Immature natural killer cell (primary cell): ENCODE measurements around the gene PRKAB1. TPM values are rescaled to one million over a fixed set of nuclear protein-coding genes. Genes with fewer than 3 reads are reported as not detected.

ENCODE experiments used
- DNase-seq, 3 donors: peaks; one replicate each; pipeline ENCODE4 v3.0.0; 2022; ENCODE audit warnings: mixed read lengths in 1 of 3
- H3K27ac Mint-ChIP-seq, 6 donors: one replicate each; pipeline ENCODE4 v1.8.0; 2020; ENCODE audit warnings: mixed read lengths in 6 of 6, mild to moderate bottlenecking in 5 of 6, inconsistent platforms in 4 of 6, moderate library complexity in 3 of 6
- H3K27me3 Mint-ChIP-seq, 3 donors: one replicate each; pipeline ENCODE4 v1.8.0; 2020 to 2021; ENCODE audit warnings: low read depth in 3 of 3, mild to moderate bottlenecking in 3 of 3, mixed read lengths in 3 of 3, moderate library complexity in 3 of 3, inconsistent platforms in 1 of 3
- H3K36me3 Mint-ChIP-seq, 3 donors: one replicate each; pipeline ENCODE4 v1.8.0; 2020; ENCODE audit warnings: mixed read lengths in 3 of 3, inconsistent platforms in 2 of 3, mild to moderate bottlenecking in 2 of 3
- H3K4me1 Mint-ChIP-seq, 2 donors: one replicate each; pipeline ENCODE4 v1.8.0; 2020; ENCODE audit warnings: inconsistent platforms in 2 of 2, mild to moderate bottlenecking in 2 of 2, mixed read lengths in 2 of 2, moderate library complexity in 1 of 2
- H3K4me3 Mint-ChIP-seq, 5 donors: one replicate each; pipeline ENCODE4 v1.8.0; 2020; ENCODE audit warnings: mild to moderate bottlenecking in 5 of 5, mixed read lengths in 5 of 5, inconsistent platforms in 3 of 5, moderate library complexity in 3 of 5
- H3K9me3 Mint-ChIP-seq, 6 donors: one replicate each; pipeline ENCODE4 v1.8.0; 2020; ENCODE audit warnings: mild to moderate bottlenecking in 6 of 6, mixed read lengths in 6 of 6, inconsistent platforms in 4 of 6, moderate library complexity in 3 of 6
- polyA plus RNA-seq, 3 donors: library from polyadenylated mRNA; unstranded; fragments of 300-500 nt; fragmentation: Illumina TruSeq; gene quantifications; one replicate each; pipeline ENCODE4 v1.2.3, GENCODE V29; 2021

PRKAB1 gene
- polyA plus RNA-seq, 3 donors from 2014 or later = 35.8 to 48.5 (median 46.8) TPM

GRCh38 chr12:119682639-119683252, 14.8 kb downstream of the PRKAB1 start:
- no peaks in the 10 kb centered on the region for H3K27me3 Mint-ChIP-seq
- DNase-seq = no peak
- peaks cover 2 to 16% of the 10 kb centered on the region in 2 donors for H3K4me1 Mint-ChIP-seq
- no peaks in the 10 kb centered on the region for H3K9me3 Mint-ChIP-seq
- H3K36me3 Mint-ChIP-seq = peaks cover 15 to 26% (median 23%) of the 10 kb centered on the region in 3 donors
- H3K4me3 Mint-ChIP-seq = no peak overlapping the region
- H3K27ac Mint-ChIP-seq = peak overlapping the region; percentile 35 to 85 (median 69)

DNA sequence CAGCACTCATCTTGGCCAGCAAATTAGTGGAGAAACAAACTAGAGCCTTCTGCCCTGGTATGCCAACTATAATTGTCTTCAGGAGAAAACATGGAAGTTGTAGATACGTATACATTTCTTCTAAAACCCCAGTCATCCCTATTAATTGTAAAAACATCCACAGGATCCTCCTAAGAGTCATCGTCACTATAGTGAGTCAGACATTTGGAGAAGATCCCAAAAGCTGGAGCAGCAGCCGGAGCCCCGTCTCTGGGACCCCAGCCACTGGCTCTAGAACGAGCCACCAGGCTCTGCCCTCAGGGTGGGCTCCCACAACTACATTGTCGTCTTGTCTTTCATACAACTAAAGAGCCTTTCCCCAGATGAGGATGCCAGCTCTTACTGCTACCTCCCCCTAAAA, 15.5 kb downstream of the PRKAB1 start:
- Mint-ChIP-seq H3K27me3 (no peaks in the 10 kb centered on the region), H3K27ac (peak overlapping the region in 1 of 6 donors; percentile 70), H3K4me1 (peaks cover 2 to 16% of the 10 kb centered on the region in 2 donors)

DNA sequence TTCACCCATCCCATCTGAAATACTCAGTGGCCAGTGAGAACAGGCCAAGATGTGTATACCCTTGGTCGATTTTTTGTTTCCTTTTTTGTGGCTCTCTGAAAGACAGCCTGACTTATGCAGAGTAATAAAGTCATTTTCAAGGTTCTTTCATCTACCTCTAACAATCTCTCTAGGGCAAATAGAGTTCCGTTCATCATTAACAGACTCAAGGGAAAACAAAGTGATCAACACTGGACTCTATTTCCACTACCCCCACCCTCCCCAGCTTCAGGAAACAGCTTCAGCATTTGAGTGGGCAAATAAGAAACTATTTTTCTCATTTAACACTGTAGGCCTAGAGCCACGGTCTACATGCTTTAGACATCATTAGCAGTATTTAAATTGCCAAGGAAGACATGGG, 15.9 kb downstream of the PRKAB1 start:
- Mint-ChIP-seq H3K27me3 (no peaks in the 10 kb centered on the region), H3K4me3 (no peak overlapping the region), H3K9me3 (no peaks in the 10 kb centered on the region), H3K4me1 (peaks cover 2 to 16% of the 10 kb centered on the region in 2 donors), H3K36me3 (peaks cover 13 to 15% (median 15%) of the 10 kb centered on the region in 3 donors), H3K27ac (no peak overlapping the region)
- no peak for DNase-seq

More for the DNA sequence above, 15.5 kb downstream of the PRKAB1 start:
- H3K36me3 Mint-ChIP-seq = peaks cover 14 to 19% (median 18%) of the 10 kb centered on the region in 3 donors
- H3K4me3 Mint-ChIP-seq = no peak overlapping the region
- DNase-seq = no peak
- H3K9me3 Mint-ChIP-seq = no peaks in the 10 kb centered on the region

DNA sequence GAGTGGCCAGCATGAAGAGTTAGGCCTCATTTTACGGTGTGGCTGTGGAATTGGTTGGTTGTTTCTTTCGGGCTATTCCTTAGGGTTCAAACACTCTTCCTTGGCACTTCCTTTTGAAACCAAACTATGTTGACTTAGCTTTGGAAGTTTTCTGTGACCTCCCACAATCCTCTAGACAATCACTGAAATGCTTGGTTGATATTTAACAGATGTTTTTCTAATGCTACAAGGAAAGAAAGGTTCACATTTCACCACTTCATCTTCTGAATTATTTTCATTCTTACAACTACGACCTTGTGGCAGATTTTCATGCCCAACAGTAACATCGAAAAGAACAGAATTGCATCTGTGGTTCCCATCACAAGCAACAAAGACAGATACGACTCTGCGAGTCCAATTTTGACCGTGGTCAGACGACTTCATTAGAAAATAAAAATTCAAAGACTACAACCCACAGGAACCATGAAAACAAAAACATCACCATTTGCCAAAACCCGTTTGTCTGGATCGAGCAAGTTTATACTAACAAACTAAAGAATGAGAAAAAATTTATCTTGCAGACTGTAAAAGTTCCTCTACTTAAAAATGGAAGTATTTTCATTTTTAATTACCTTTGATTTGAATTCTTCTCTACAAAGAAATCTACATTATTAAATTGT, 16.9 kb downstream of the PRKAB1 start:
- H3K27ac Mint-ChIP-seq = peak overlapping the region in 1 of 6 donors; percentile 19
- peaks cover 7 to 9% (median 9%) of the 10 kb centered on the region in 3 donors for H3K36me3 Mint-ChIP-seq
- peaks cover 2 to 16% of the 10 kb centered on the region in 2 donors for H3K4me1 Mint-ChIP-seq
- peaks cover 0 to 1% (median 0%) of the 10 kb centered on the region in 3 donors for H3K27me3 Mint-ChIP-seq
- no peak overlapping the region for H3K4me3 Mint-ChIP-seq
- DNase-seq = no peak
- H3K9me3 Mint-ChIP-seq = no peaks in the 10 kb centered on the region

- no peak overlapping the region for H3K27ac Mint-ChIP-seq
- peaks cover 2 to 16% of the 10 kb centered on the region in 2 donors for H3K4me1 Mint-ChIP-seq
- H3K4me3 Mint-ChIP-seq = no peak overlapping the region
- DNase-seq = no peak
- H3K9me3 Mint-ChIP-seq = no peaks in the 10 kb centered on the region
- peaks cover 0 to 1% (median 0%) of the 10 kb centered on the region in 3 donors for H3K27me3 Mint-ChIP-seq
- H3K36me3 Mint-ChIP-seq = peaks cover 3 to 9% (median 4%) of the 10 kb centered on the region in 3 donors
These were observed 17.4 kb downstream of the PRKAB1 start for GRCh38 chr12:119685375-119685774.

DNA sequence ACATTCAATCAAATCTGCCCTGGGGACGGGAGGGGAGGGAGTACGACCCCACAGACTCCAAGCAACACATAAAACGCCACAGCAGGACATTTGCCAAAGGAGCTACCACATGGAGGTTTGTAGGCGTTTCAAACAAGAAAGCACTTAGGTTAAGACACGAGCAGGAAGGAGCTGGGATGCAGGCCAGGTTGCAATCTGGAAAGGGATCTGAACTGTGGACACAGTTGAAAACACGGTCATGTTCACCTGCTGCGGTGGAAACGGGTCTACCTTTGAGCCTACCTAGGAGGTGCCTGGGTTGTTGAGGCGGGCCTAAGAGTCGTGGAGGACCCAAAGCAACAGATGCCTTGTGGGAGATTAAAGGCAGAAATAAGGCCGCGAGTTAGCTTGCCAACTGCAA, 18.4 kb downstream of the PRKAB1 start:
- Mint-ChIP-seq H3K36me3 (peaks cover 0 to 9% (median 3%) of the 10 kb centered on the region in 3 donors), H3K4me3 (no peak overlapping the region), H3K9me3 (no peaks in the 10 kb centered on the region), H3K27me3 (peaks cover 0 to 1% (median 0%) of the 10 kb centered on the region in 3 donors), H3K27ac (no peak overlapping the region), H3K4me1 (peaks cover 2 to 16% of the 10 kb centered on the region in 2 donors)
- no peak for DNase-seq

GRCh38 chr12:119686776-119687175, 18.8 kb downstream of the PRKAB1 start:
- Mint-ChIP-seq H3K36me3 (peaks cover 0 to 9% (median 3%) of the 10 kb centered on the region in 3 donors), H3K27me3 (peaks cover 0 to 1% (median 0%) of the 10 kb centered on the region in 3 donors), H3K4me1 (peaks cover 2 to 16% of the 10 kb centered on the region in 2 donors), H3K27ac (no peak overlapping the region), H3K9me3 (no peaks in the 10 kb centered on the region), H3K4me3 (no peak overlapping the region)
- no peak for DNase-seq

GRCh38 chr12:119687406-119687805, 19.5 kb downstream of the PRKAB1 start:
- no peaks in the 10 kb centered on the region for H3K9me3 Mint-ChIP-seq
- DNase-seq = no peak
- peaks cover 0 to 10% of the 10 kb centered on the region in 2 donors for H3K4me1 Mint-ChIP-seq
- H3K36me3 Mint-ChIP-seq = peaks cover 0 to 9% (median 0%) of the 10 kb centered on the region in 3 donors
- no peak overlapping the region for H3K27ac Mint-ChIP-seq
- no peak overlapping the region for H3K4me3 Mint-ChIP-seq
- H3K27me3 Mint-ChIP-seq = peaks cover 0 to 1% (median 0%) of the 10 kb centered on the region in 3 donors

DNA sequence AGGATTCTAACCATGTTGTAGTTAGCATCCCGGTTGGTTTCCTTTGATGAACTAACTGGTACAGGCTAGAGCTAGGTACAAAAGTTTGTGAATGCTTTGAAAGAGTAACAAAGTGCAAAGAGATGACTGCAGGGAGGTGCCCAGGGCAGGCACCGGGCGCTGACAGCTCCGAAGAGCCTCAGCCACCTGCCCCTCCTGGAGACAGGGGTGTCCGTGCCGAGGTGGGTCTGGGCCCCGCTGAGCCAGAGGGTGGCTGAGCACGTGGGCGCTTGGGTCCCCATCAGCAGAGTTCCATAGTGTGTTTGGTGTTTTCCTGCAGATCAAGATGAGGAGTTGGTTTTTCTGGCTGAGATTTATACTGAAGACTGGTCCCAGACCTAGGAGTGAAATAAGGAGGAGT, 19.9 kb downstream of the PRKAB1 start:
- peaks cover 0 to 9% (median 0%) of the 10 kb centered on the region in 3 donors for H3K36me3 Mint-ChIP-seq
- peaks cover 0 to 5% of the 10 kb centered on the region in 2 donors for H3K4me1 Mint-ChIP-seq
- no peak overlapping the region for H3K27ac Mint-ChIP-seq
- no peak for DNase-seq
- H3K4me3 Mint-ChIP-seq = no peak overlapping the region
- no peaks in the 10 kb centered on the region for H3K9me3 Mint-ChIP-seq
- H3K27me3 Mint-ChIP-seq = peaks cover 0 to 1% (median 0%) of the 10 kb centered on the region in 3 donors

GRCh38 chr12:119689935-119690500, 22.1 kb downstream of the PRKAB1 start:
- H3K27ac Mint-ChIP-seq = no peak overlapping the region
- H3K27me3 Mint-ChIP-seq = peaks cover 0 to 1% (median 0%) of the 10 kb centered on the region in 3 donors
- no peak for DNase-seq
- H3K4me3 Mint-ChIP-seq = no peak overlapping the region
- no peaks in the 10 kb centered on the region for H3K4me1 Mint-ChIP-seq
- no peaks in the 10 kb centered on the region for H3K9me3 Mint-ChIP-seq
- peaks cover 0 to 5% (median 0%) of the 10 kb centered on the region in 3 donors for H3K36me3 Mint-ChIP-seq

DNA sequence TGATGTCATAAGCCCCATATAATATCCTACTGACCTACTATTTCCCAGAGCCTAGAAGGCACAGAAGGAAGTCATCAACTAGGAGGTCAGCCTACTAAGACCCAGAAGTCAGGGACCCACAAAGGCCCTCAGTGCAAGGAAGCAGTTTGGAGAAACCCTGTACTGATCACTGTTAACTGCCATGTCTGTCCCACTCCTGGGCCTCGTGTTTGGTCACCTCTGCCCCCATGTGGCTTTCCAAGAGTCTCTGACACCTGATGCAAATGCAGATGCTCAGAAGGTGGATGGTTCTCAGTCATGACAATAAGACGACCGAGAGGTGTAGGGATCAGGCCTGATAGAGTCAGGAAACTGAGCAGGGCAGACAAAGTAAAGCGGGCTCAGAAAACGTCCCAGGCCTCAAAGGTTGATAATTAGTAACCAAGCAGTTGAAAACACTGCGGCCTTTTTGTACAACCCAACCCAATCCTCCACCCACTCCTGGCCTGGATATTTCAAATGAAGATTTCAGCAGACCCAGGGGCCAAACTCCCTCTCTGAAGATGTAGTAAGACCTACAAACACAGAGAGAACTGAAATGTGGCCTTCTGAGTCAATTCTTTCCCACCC, 23.4 kb downstream of the PRKAB1 start:
- H3K27me3 Mint-ChIP-seq = peaks cover 0 to 1% (median 0%) of the 10 kb centered on the region in 3 donors
- no peaks in the 10 kb centered on the region for H3K9me3 Mint-ChIP-seq
- no peak for DNase-seq

GRCh38 chr12:119692410-119692809, 24.5 kb downstream of the PRKAB1 start:
- peaks cover 0 to 1% (median 0%) of the 10 kb centered on the region in 3 donors for H3K27me3 Mint-ChIP-seq
- DNase-seq = no peak
- H3K36me3 Mint-ChIP-seq = no peaks in the 10 kb centered on the region
- no peaks in the 10 kb centered on the region for H3K4me1 Mint-ChIP-seq
- no peak overlapping the region for H3K4me3 Mint-ChIP-seq
- H3K27ac Mint-ChIP-seq = no peak overlapping the region
- H3K9me3 Mint-ChIP-seq = no peaks in the 10 kb centered on the region

More for the DNA sequence above, 23.4 kb downstream of the PRKAB1 start:
- no peak overlapping the region for H3K27ac Mint-ChIP-seq
- H3K36me3 Mint-ChIP-seq = peaks cover 0 to under 1% (median 0%) of the 10 kb centered on the region in 3 donors
- no peaks in the 10 kb centered on the region for H3K4me1 Mint-ChIP-seq
- H3K4me3 Mint-ChIP-seq = no peak overlapping the region

- Mint-ChIP-seq H3K27ac (peak overlapping the region in 1 of 6 donors; percentile 53), H3K27me3 (peaks cover 0 to 1% (median 0%) of the 10 kb centered on the region in 3 donors), H3K9me3 (no peaks in the 10 kb centered on the region), H3K4me1 (no peaks in the 10 kb centered on the region), H3K36me3 (no peaks in the 10 kb centered on the region), H3K4me3 (no peak overlapping the region)
- DNase-seq = no peak
These were observed 25.1 kb downstream of the PRKAB1 start for GRCh38 chr12:119692997-119693396.

DNA sequence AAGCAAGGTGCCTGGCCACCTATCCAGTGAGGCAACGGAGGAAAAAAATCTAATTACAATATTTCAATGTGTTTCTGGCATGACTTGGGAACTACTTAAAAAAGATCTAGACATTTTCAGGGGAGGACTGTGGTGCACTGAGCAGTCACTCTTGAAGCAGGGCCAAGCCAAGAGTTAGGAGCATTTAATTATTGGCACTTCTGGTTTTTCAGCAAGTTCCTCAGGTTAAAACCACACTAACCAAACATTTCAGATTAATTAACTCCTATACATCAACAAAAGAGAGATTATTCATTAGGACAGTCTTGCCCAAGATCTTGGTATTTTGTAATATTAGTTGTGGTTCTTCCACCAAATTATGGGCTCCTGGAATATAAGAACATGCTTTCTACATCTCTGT, 25.6 kb downstream of the PRKAB1 start:
- H3K27me3 Mint-ChIP-seq = peaks cover 0 to 1% (median 0%) of the 10 kb centered on the region in 3 donors
- H3K4me3 Mint-ChIP-seq = no peak overlapping the region
- no peak for DNase-seq
- no peak overlapping the region for H3K27ac Mint-ChIP-seq
- H3K4me1 Mint-ChIP-seq = no peaks in the 10 kb centered on the region
- H3K9me3 Mint-ChIP-seq = no peaks in the 10 kb centered on the region
- no peaks in the 10 kb centered on the region for H3K36me3 Mint-ChIP-seq
